Pancreas (tissue), 10 donors: Measurements from ENCODE around the gene TTC1. TPM values are rescaled to one million over a fixed set of nuclear protein-coding genes. Genes with fewer than 3 reads are reported as not detected.
"Not testable (repeated sequence)": the region's sequence is repeated elsewhere in the genome, so short reads cannot be mapped to it uniquely, and the experiment has no call there.

Source experiments
- ATAC-seq, 4 donors: fragments of 200-7000 bp; cut with Tn5 transposase; one replicate each; pipeline versions ENCODE4 v1.8.0 to v1.9.1; 2020; ENCODE audit warnings: mild to moderate bottlenecking in 4 of 4, moderate library complexity in 4 of 4
- DNase-seq, 6 donors: peaks; one replicate each; pipeline ENCODE4 v3.0.0-alpha.2; 2020
- FAIRE-seq: peaks from 2 replicates; lab custom pipeline; 2012; peaks lifted over from hg19 to GRCh38; lab: Jason Lieb, UNC
- H3K27ac ChIP-seq, 4 donors: fragments of 200-600 bp; sonication (generic); 1 replicate in 3 of 4; 2 replicates in 1 of 4; pipeline versions ENCODE4 v1.5.0 to v1.8.0; 2020
- H3K27me3 ChIP-seq, 4 donors: fragments of 200-600 bp; one replicate each; pipeline ENCODE4 v1.8.0; 2021
- H3K36me3 ChIP-seq, 3 donors: fragments of 200-600 bp; sonication (generic) in 1 of 3; one replicate each; pipeline versions ENCODE4 v1.5.0 to v1.8.0; 2020 to 2021
- H3K4me1 ChIP-seq, 3 donors: fragments of 200-600 bp; one replicate each; pipeline ENCODE4 v1.8.0; 2021
- H3K4me3 ChIP-seq, 4 donors: fragments of 200-600 bp; sonication (generic) in 2 of 4; one replicate each; pipeline versions ENCODE4 v1.5.0 to v1.8.0; 2020 to 2021
- H3K9me3 ChIP-seq, 4 donors: fragments of 200-600 bp; one replicate each; pipeline ENCODE4 v1.8.0; 2021
- WGBS, 2 donors: extraction: QIAGEN DNeasy Blood & Tissue Kit; methylation state at CpG; one replicate each; pipeline ENCODE4 v1.1.7; 2013; 5-methylcytosine and 5-hydroxymethylcytosine counted together
- intact Hi-C, 3 donors: fragments of 100-400 bp; cut with DNase I; formaldehyde crosslinking; loops; one replicate each; pipeline versions ENCODE4 v1.11.1 to v1.14.2; 2022
- polyA plus RNA-seq, 2 donors: library from polyadenylated mRNA; stranded (reverse); fragments of 200-250 nt; gene quantifications; one replicate each; pipeline ENCODE4 v1.2.3, GENCODE V29; 2013
- total RNA-seq, 6 donors: library from RNA; stranded (reverse); fragmentation: NEBNext Ultra II Directional in 4 of 6; extraction: Animal tissue kit (Norgen Biotek cat#: 25700) in 4 of 6; gene quantifications; one replicate each; pipeline versions ENCODE4 v1.2.1 to v1.2.4, GENCODE V29; 2021 to 2023
- TF ChIP-seq, protein P1 (sequence below), 4 donors: fragments of 200-600 bp; sonication (generic) in 3 of 4; IDR thresholded peaks; one replicate each; pipeline versions ENCODE4 v1.5.0 to v1.8.0; 2021; ENCODE audit warnings: antibody characterized with exemption in 4 of 4
- donor health status: healthy with polysubstance abuse.
- donor health status: DM: no; HTN: no; CAD: no; lungs with moderate emphysema.
- donor health status: DM: no; HTN: no; CAD: no.
- donor health status: control.
- donor health status: control.
- donor health status: Bipolar disorder and iron deficiency.
- donor health status: DM: yes; HTN: yes; CAD: no.
- donor health status: DM: no; HTN: no; CAD: no.
- donor health status: DM: no; HTN: no; CAD: no.
- donor health status: DM: yes; HTN: yes; CAD: no.

Gene TTC1
- total and polyA plus RNA-seq, 8 donors: 9.9 to 27.6 (median 15.6) TPM

DNA sequence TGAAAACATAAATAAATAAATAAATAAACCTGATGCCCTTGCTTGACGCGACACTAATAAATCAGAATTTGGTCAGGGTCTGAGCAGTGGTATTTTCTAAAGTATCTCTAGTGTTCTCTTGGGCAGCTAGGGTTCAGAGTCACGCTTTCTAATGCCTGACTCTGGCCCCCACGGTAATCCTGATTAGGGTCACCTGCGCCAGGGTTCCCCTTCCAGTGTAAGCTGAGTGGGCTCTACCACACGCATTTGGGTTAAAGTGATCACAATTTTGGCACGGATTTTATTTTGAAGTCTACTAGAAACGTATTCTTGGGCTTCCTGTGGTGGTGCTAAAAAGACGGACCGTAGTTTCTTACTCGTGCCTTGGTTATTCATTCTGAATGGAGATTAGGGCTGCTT lies 651 bp downstream of the TTC1 start:
- FAIRE-seq (no peak), DNase-seq (no peak), ATAC-seq (peak in 3 of 4 donors; percentile 9 to 37 (median 12))
- no peaks in the 10 kb centered on the region for H3K9me3 ChIP-seq
- H3K27ac ChIP-seq: peak overlapping the region in 2 of 4 donors; percentile 73 to 82
- peaks cover 8 to 14% (median 12%) of the 10 kb centered on the region in 3 donors for H3K4me1 ChIP-seq
- peak overlapping the region; percentile 61 to 71 (median 67) for H3K4me3 ChIP-seq
- H3K27me3 ChIP-seq: no peaks in the 10 kb centered on the region
- H3K36me3 ChIP-seq: peaks cover 0 to 4% (median 0%) of the 10 kb centered on the region in 3 donors
- intact Hi-C loops: no loop called here
- TF ChIP-seq, protein P1, sequence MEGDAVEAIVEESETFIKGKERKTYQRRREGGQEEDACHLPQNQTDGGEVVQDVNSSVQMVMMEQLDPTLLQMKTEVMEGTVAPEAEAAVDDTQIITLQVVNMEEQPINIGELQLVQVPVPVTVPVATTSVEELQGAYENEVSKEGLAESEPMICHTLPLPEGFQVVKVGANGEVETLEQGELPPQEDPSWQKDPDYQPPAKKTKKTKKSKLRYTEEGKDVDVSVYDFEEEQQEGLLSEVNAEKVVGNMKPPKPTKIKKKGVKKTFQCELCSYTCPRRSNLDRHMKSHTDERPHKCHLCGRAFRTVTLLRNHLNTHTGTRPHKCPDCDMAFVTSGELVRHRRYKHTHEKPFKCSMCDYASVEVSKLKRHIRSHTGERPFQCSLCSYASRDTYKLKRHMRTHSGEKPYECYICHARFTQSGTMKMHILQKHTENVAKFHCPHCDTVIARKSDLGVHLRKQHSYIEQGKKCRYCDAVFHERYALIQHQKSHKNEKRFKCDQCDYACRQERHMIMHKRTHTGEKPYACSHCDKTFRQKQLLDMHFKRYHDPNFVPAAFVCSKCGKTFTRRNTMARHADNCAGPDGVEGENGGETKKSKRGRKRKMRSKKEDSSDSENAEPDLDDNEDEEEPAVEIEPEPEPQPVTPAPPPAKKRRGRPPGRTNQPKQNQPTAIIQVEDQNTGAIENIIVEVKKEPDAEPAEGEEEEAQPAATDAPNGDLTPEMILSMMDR (IDR thresholded peaks at IDR 0.05): no peak
- 1% methylated on average over 11 of the region's 11 CpGs for WGBS, 2 donors

DNA sequence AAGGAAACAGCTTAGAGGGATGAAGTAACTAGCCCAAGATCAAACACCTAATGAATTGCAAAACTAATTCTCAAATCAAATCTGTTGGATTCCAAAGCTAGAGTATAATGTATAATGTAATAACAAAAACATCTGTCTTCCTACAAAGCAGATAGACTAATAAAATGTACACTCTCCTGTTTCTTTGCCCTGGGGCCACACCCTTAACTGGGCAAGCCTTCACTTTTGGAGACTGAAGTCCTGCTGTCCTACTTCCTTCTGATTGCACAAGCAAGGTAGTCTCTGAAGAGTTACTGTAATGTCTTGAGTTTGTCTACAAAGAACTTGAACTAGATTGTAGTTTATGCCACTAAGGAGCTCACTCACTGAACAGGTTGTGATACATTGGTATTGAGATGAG lies 2.5 kb downstream of the TTC1 start:
- no peak for FAIRE-seq

DNA sequence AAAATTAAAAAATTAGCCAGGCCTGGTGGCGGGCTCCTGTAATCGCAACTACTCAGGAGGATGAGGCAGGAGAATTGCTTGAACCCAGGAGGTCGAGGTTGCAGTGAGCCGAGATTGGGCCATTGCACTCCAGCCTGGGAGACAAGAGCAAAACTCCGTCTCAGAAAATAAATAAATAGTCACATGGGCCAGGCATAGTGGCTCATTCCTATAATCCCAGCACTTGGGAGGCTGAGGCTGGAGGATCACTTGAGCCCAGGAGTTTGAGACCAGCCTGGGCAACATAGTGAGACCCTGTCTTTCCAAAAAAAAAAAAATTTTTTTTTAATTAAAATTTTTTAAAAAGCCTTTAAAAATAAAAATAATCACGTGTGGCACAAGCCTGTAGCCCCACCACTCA lies 5.3 kb downstream of the TTC1 start:
- DNase-seq, FAIRE-seq, H3K4me3 ChIP-seq, H3K27ac ChIP-seq, H3K9me3 ChIP-seq, ATAC-seq, H3K27me3 ChIP-seq, intact Hi-C loops: not testable (repeated sequence)
- 94 to 96% methylated on average over 6 of the region's 6 CpGs for WGBS, 2 donors
- H3K4me1 ChIP-seq: peaks cover 8 to 14% (median 12%) of the 10 kb centered on the region in 3 donors
- H3K36me3 ChIP-seq: peaks cover 0 to 12% (median 0%) of the 10 kb centered on the region in 3 donors

More for the DNA sequence above, 2.5 kb downstream of the TTC1 start:
- peaks cover 8 to 14% (median 12%) of the 10 kb centered on the region in 3 donors for H3K4me1 ChIP-seq
- no peaks in the 10 kb centered on the region for H3K27me3 ChIP-seq
- peaks cover 0 to 4% (median 0%) of the 10 kb centered on the region in 3 donors for H3K36me3 ChIP-seq
- no peaks in the 10 kb centered on the region for H3K9me3 ChIP-seq
- DNase-seq: no peak
- ATAC-seq: no peak
- no peak overlapping the region for H3K27ac ChIP-seq
- no peak overlapping the region for H3K4me3 ChIP-seq
- intact Hi-C loops: no loop called here
- TF ChIP-seq, protein P1 (IDR thresholded peaks at IDR 0.05): no peak

DNA sequence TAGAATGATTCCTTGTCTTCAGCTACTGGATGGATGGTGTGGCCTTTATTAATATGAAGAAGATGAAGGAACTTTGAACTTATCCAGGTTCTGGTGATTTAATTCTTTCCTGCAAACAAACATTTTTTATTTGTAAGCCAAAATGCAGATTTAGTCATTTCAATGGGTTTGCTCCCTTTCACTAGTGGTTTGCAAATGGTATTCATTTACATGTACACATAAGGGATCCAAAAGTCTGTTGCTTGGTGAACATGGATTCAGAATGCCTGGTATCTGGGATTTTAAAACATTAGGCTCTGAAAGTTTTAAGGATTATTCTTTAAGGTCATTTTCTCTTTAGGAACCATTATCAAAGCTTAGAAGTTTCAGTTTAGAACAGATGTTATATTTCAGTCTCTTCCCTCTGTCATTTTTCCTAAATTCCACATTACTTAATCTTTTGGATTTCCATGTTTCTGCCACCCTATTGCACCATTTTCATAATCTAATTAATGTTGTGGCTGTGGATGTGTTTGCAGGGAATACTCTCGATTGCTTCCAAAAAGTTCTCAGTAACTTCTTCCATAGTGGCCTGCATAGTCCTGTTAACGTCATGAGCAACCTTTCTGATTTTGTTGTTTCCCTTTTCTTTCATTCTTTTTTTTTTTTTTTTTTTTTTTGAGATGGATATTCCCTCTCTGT lies 10.1 kb downstream of the TTC1 start:
- Histone ChIP-seq H3K4me1 (peaks cover 0 to 14% (median 11%) of the 10 kb centered on the region in 3 donors), H3K4me3 (no peak overlapping the region), H3K27me3 (no peaks in the 10 kb centered on the region), H3K27ac (no peak overlapping the region), H3K36me3 (peaks cover 0 to 10% (median 0%) of the 10 kb centered on the region in 3 donors), H3K9me3 (no peaks in the 10 kb centered on the region)
- intact Hi-C loops: loop anchor here in 1 of 3 donors (5.0 kb wide), 1 partner anchor 328 kb away; no protein-coding TSS in a partner anchor
- no peak for DNase-seq
- no peak for ATAC-seq
- WGBS, 2 donors: 89 to 90% methylated on average over 2 of the region's 2 CpGs
- no peak for FAIRE-seq
- TF ChIP-seq, protein P1 (IDR thresholded peaks at IDR 0.05): no peak

DNA sequence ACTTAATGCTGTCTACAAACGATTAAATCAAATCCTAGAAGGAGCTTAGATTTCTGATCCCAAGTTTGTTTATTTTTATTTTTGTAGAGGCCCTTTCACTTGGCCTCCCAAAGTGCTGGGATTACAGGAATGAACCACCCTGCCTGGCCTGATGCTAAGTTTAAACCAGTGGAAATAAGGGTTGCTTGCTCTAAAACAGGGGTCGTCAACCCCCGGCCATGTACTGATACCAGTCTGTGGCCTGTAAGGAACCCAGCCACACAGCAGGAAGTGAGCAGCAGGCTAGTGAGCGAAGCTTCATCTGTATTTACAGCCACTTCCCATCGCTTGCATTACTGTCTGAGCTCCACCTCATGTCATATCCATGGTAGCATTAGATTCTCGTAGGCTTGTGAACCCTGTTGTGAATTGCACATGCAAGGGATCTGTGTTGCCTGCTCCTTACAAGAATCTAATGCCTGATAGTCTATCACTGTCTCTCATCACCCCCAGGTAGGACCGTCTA lies 11.4 kb downstream of the TTC1 start:
- FAIRE-seq: no peak
- intact Hi-C loops: loop anchor here in 1 of 3 donors (10.0 kb wide), 2 partner anchors 174 to 324 kb away; no protein-coding TSS in a partner anchor
- Histone ChIP-seq H3K9me3 (no peaks in the 10 kb centered on the region), H3K27me3 (no peaks in the 10 kb centered on the region), H3K4me1 (peaks cover 0 to 14% (median 11%) of the 10 kb centered on the region in 3 donors), H3K36me3 (peaks cover 0 to 7% (median 0%) of the 10 kb centered on the region in 3 donors), H3K27ac (peak overlapping the region in 1 of 4 donors; percentile 46), H3K4me3 (no peak overlapping the region)
- no peak for DNase-seq
- no peak for ATAC-seq
- 77 to 80% methylated on average over 7 of the region's 7 CpGs for WGBS, 2 donors
- TF ChIP-seq, protein P1 (IDR thresholded peaks at IDR 0.05): no peak
